ENCODE data around the gene TANGO2.
A peak's percentile ranks its signal among the peaks of the same experiment; 100 is the strongest.

TANGO2 gene

DNA sequence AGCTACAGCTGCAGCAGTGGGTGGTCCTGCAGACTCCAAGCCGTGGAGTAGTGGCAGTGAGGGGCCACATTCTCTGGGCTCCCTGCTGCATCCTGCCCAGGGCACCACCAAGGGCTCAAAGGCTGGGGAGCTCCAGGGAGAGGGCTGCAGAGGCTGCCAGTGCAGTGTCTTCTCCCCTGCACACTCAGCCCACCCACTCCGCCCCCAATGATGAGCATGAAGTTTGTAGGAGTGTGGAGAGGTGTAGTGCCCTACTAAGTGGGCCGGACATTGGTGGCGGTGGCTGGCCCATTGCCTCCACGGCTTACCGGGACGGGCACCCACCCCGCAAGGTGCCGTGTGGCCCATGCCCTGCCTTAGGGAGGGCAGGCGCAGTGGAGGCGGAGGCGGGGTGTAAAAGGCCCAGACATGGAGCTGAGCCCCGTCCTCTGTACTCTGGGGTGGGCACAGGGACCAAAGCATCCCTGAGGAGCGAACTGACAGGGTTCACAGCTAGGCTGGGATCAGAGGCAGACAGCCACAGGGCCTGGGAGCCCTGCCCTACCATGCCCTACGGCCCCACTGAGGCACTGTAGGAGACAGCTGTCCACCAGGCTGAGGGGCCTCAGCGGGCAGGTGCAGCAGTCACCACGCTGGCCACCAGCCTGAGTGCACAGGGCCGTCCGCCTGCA, 23.2 kb upstream of the TANGO2 start:
- no peak for DNase-seq

DNA sequence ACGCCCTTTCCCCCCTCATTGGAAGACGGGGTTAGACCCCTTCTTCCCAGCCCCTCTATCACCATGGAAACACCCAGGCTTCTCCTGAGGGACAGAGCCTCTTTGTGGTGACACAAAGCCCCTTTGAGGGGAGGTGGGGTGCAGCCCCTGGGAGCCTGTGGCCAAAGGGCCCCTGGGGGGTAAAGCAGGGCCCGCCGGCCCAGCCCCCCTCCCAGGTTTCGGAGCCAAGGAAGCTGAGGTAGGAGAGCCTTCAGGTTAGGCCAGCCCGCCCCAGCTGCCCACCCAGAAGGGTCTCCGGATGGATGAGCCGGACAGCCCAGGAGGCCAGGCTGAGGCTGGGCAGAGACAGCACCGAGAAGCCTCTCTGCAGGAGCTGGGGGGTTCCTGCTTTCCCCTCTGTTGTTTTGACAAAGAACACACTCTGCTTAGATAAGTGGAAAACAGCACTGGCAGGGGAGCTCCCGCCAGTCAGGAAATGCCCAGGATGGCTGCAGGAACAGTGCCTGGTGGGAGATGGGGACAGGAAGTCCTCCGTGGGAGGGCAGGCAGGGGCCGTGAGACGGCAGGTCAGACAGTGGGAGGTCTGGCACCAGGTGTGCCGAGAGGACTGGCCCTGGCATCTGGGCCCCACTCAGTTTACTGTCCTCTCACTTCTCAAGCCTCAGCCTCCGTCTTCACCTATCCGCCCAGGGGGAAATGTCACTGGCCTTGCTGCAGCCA, 22.5 kb upstream of the TANGO2 start:
- DNase-seq: no peak

DNA sequence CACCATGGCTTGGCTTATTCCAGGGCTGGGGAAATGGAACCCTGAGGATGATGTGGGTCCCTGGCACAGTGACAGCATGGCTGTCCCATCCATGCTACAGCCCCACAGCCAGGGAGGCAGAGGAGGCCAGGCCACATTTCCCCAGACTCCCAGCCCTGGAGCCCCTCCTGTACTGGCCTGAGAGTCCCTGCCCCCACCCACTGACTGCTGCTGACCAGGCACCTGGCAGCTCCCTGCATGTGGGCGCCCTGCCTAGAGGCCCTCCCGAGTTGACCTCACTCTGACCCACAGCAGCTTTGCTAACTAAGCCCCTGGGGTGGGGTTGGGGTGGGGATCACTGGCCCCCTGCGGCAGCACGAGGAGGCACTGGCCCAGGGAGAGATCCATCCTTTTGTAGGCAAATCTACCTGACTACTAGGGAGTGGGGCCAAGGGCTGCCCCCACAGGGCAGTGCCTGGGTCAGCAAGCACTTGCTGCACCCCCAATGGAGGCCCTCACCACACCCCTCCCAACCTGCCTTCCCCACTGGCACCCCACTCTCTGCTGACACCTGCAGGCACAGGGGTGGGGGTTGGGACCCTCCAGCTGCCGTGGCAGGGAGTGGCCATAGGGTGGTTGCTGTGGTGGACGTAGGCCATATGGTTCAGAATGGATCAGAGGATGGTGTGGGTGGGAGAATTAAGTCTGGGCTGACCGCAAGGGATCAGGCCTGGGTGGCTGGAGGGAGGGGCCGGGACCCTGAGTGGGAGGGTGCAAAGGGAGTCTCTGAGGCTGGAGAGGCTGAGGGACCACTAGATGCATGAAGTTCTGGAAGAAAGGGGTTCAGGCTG, 21.7 kb upstream of the TANGO2 start:
- no peak for DNase-seq

DNA sequence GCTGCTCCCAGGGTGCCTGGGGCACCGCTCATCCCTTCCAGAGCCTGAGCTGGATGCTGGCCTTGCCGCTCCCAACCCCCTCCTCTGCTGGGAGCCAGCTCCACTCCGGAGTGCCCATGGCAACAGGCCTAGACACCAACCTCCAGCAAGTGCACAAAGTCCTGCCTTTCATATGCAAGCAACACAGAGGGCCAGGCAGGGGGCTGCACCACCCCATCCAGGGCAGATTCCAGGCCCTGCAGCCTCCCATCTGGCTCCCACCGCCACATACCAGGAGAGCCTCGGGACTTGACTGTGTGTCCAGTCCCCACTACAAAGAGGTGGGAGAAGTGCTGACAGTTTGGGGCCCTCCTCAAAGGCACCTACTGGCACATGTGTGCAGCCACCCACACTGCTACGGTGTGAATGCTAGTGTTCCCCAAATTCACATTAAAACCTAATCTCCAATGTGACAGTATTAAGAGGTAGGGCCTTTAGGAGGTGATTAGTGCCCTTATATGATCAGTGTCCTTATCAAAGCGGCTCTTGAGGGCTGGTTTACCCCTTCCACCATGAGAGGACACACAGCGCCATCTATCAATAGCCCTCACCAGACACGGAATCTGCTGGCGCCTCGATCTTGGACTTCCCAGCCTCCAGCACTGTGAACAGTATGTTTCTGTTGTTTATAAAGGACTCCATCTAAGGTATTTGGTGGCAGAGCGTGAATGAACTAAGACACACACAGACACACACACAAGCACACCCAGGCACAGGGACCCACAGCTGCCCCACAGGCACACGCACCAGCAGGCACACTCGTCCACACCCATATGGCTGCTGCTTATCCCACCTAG, 20.4 kb upstream of the TANGO2 start:
- DNase-seq: no peak

GRCh38 chr22:20001082-20001638, 19.8 kb upstream of the TANGO2 start:
- DNase-seq: no peak

GRCh38 chr22:20002128-20002527, 18.8 kb upstream of the TANGO2 start:
- DNase-seq: no peak

DNA sequence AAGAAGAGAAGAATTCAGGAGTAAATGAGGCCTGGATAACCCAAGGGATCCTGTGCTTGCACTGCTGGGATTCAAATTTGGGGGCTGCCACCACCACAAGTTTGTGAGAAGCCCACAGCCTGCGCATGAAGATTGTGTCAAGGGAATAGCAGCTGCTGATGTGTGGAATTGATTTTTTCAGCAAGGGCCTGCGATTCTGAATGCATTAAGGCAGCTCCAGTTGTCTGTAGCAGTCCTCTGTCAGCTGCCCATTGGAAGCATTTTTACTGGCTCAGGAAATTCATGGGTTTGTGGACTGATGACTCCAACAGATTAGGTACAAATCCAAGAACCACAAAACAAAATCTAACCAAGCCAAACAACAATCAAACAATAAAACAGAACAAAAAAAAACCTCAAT, 18.3 kb upstream of the TANGO2 start:
- DNase-seq: no peak

DNA sequence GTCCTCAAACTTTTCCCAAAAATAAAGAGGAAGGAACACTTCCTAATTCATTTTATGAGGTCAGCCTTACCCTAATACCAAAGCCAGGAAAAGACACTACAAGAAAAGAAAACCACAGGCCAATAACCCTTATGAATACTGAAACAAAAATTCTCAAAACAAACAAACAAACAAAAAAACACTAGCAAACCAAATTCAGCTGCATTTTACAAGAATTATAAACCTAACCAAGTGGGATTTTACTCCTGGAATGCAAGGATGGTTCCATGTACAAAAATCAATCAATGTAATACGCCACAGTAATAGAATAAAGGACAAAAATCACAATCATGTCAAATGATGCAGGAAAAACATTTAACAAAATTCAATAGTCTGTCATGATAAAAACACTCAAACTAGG, 17.6 kb upstream of the TANGO2 start:
- DNase-seq: no peak

- DNase-seq: no peak
Observed at GRCh38 chr22:20004464-20004863, 16.4 kb upstream of the TANGO2 start.

- no peak for DNase-seq
Observed at GRCh38 chr22:20008221-20008995, 12.5 kb upstream of the TANGO2 start.

DNA sequence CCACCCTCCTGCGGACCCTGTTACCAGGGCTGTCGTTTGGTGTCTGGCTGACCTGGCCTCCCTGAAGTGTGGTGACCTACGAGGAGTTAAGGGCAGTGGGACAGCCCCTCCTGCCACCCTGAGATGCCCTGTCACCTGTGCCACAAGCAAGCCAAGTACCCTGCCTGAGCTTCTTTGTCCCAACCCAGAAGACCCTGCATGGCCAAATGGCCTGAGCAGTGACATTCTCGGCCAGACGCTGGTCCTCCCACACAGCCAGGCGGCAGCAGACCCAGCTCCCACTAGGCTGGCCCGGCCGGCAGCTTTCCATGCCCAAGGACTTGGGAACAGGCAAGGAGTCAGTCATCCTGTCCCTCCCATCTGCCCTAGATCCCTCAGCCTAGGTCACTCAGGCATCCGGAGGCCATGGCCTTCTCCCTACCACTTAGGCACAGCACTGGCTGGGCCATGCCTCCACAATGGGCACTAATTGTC, 11.9 kb upstream of the TANGO2 start:
- DNase-seq: no peak

GRCh38 chr22:20009582-20010306, 11.2 kb upstream of the TANGO2 start:
- no peak for DNase-seq

- no peak for DNase-seq
Observed at GRCh38 chr22:20010307-20011122, 10.4 kb upstream of the TANGO2 start.

DNA sequence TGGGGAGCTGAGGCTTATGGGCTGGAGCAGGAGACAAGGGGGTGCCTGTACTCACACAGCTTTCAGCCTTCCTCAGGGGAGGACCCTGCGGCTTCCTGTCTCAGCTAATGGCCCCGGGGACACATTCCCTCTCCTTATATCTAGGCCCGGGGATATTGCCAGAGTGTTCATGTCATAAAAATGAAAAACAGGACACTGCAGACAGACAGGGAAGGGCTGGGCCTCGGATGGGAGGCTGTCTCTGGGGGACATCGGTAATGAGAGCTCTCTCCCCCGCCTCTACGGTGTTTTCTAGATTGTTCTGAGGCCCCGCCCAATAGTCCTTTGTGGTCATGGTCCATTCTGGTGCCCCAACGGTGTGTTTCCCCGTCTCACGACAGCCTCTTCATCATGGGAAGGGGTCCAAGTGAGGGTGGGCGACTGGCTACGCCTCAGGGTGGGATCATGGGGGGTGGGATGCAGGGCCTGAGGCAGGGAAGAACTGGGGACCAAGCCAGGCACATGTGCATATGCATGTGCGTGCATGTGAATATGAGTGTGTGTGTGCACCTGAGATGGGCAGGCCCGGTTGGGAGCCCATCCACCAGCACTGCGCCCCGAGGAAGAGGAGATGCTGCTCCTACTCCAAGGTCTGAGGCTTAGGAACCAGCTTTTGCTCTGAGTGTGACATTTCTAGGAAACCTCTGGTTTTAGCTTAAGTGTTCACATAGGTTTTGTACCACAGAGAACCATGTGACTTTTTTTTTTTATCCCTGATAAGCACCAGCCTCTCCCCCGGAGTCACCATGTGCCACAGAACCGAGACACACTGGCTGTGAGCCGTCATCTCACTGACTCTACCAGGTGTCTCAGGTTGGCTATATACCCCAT, 9.6 kb upstream of the TANGO2 start:
- DNase-seq: no peak

DNA sequence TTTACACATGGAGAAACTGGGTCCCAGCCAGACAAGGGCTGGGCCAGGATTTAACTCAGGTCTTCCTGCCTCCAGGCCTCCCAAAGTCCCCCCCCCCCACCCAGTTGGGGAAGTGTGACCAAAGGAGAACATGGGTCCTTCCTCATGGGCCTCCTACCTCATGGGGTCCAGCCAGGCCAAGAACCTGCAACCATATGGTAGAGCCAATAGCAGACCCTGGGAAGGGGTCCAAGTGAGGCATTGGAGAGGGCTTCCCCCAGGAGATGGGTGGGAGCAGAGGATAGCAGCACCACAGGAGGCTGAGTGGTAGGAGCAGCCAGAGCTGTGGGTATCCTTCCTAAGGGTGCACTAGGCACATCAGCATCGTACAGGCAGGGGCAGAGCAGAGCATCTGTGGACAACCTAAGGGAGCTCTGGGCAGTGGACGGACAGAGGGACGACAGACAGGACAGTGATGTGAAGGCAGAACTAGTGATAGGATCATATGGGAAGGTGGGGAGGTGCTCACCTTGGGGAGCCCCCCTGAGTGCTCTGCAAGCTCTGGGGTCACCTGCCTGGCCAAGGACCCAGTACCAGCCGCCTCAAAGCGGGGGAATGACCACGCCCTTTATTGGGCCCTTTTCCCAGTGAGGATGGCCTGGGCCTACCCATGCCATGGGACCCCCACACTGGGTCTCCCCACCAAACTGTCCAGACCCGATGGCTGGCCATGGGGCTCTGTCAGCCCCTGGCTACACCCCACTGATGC, 8.7 kb upstream of the TANGO2 start:
- DNase-seq: no peak

DNA sequence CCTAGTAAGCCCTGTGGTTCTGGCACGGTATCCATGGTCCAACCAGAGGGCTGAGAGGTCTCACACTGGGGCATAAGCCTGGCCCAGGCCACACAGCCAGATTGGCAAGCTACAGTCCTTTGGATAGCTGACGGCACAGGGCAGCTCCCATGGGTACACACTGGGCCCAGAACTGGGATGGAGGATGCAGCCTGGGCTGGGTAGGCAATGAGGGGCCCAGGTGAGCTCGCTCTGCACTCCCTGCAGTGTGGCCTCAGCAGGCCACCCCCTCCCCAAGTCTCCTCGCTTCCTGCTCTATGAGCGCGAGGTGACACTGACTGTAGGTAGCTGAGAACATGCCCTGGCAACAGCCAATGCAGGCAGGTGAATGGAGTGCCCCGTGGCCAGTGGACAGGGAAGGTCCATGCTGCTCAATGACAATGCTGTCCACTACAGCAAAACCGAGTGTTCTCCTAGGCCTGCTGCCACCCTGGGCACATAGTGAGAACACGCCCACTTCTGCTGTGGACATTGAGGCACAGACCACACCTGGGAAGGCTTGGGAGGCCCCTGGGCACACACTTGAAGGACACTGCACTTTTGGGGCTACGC, 8.1 kb upstream of the TANGO2 start:
- no peak for DNase-seq

- peak in 1 of 2 donors; percentile 39 for DNase-seq
Observed at GRCh38 chr22:20013382-20013871, 7.5 kb upstream of the TANGO2 start.

Measured in stimulated activated CD4-positive, alpha-beta T cell treated with anti-CD3 and anti-CD28 coated beads, Interleukin-2, amount 100 ng/mL, for 24 hours (primary cell).